Astrocyte (in vitro differentiated cells and primary cell): ENCODE data around the gene MBD5.

ENCODE experiments used
- EZH2 ChIP-seq: IDR thresholded peaks from 2 replicates; pipeline ENCODE4 v1.6.1; 2012; ENCODE audit warnings: mild to moderate bottlenecking, low read length, inconsistent platforms; ENCODE audit not compliant: insufficient read depth
- TF ChIP-seq, protein P1 (sequence below): IDR thresholded peaks from 2 replicates; pipeline ENCODE4 v1.5.1; 2011; ENCODE audit warnings: low read depth, mild to moderate bottlenecking, inconsistent platforms, low read length, moderate library complexity; ENCODE audit not compliant: insufficient read depth

- TF ChIP-seq, protein P1, sequence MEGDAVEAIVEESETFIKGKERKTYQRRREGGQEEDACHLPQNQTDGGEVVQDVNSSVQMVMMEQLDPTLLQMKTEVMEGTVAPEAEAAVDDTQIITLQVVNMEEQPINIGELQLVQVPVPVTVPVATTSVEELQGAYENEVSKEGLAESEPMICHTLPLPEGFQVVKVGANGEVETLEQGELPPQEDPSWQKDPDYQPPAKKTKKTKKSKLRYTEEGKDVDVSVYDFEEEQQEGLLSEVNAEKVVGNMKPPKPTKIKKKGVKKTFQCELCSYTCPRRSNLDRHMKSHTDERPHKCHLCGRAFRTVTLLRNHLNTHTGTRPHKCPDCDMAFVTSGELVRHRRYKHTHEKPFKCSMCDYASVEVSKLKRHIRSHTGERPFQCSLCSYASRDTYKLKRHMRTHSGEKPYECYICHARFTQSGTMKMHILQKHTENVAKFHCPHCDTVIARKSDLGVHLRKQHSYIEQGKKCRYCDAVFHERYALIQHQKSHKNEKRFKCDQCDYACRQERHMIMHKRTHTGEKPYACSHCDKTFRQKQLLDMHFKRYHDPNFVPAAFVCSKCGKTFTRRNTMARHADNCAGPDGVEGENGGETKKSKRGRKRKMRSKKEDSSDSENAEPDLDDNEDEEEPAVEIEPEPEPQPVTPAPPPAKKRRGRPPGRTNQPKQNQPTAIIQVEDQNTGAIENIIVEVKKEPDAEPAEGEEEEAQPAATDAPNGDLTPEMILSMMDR = no peak
- TF ChIP-seq EZH2 = no peak
These were observed 115.5 kb downstream of the MBD5 start for GRCh38 chr2:148136441-148136840.
